ENCODE measurements around the gene TRIM38.

TRIM38 gene

GRCh38 chr6:26031595-26032339 is 69.2 kb downstream of the TRIM38 start:
- peak; percentile 88 for FAIRE-seq
- TF ChIP-seq POLR2A (IDR thresholded peaks at IDR 0.05; ENCODE audit: low read depth, low read length): peak; percentile 97
- TF ChIP-seq POLR2AphosphoS5 (IDR thresholded peaks at IDR 0.05; ENCODE audit: low read depth, low read length): peak; percentile 99
- TF ChIP-seq TAF1 (IDR thresholded peaks at IDR 0.05; ENCODE audit: borderline replicate concordance, low read depth, low read length): peak; percentile 57; the same call in 1 of the 2 replicates
- DNase-seq (ENCODE audit: insufficient read length): peak; percentile 61

DNA sequence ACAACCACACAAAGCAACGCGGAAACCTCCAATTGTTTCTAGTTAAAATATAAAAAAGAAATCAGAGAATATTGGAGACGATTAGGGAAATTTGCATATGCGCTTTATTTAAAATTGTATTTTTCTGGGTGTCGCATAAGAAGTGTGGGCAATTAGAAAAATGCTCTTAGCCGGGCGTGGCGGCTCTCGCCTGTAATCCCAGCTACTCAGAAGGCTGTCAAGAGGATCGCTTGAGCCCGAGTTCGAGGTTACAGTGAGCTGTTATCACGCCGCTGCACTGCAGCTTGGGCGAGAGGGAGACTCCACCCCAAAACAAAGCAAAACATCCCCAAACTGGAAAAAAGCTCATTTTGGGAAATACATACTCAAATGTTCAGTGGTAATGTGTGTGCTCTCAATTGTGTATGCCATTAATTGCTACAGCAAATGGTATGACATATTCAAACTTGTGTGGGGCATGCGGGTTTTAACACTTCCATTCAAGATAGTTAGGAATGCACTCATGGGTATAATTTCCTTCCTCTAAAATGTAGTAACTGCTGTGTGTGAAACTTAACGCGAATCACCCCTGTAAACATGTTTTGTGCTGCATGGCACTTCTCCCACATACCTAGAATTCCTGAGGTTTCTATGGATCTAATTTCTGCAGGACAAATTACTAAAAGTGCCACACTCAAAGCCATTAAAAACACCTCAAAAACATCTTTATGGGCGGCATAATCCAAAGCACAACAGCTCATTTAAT is 69.9 kb downstream of the TRIM38 start:
- DNase-seq (ENCODE audit: insufficient read length) (no peak), FAIRE-seq (no peak)
- TF ChIP-seq POLR2A (IDR thresholded peaks at IDR 0.05; ENCODE audit: low read depth, low read length): no peak
- TF ChIP-seq TAF1 (IDR thresholded peaks at IDR 0.05; ENCODE audit: borderline replicate concordance, low read depth, low read length): no peak
- no peak for TF ChIP-seq POLR2AphosphoS5 (IDR thresholded peaks at IDR 0.05; ENCODE audit: low read depth, low read length)

DNA sequence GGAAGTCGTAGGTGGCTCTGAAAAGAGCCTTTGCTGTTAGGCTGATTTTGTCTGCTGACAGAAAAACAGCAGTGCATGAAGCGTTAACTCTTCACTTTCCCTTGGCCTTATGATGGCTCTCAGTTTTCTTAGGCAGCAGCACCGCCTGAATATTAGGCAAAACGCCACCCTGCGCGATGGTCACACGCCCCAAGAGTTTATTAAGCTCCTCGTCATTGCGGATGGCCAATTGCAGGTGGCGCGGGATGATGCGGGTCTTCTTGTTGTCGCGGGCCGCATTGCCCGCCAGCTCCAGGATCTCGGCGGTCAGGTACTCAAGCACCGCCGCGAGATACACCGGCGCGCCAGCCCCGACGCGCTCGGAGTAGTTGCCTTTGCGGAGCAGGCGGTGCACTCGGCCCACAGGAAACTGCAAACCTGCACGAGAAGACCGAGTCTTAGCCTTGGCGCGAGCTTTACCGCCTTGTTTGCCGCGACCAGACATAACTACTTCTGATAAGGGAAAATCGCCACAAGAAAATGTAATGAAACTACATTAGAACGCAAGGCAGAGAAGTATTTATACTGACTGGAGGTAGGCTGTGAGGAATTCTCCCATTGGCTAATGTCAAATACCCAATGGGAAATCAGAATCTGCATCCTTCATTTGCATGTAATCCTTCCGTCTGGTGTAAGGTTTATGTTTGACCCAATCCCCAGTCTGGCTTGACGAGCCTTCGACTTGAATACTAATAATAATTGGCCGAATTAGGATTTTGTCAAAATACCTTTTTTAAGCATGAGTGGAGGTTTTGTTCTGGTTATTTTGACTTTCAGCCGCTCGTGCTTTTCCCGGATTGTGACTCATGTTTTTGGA is 70.7 kb downstream of the TRIM38 start:
- peak; percentile 89 for TF ChIP-seq POLR2A (IDR thresholded peaks at IDR 0.05; ENCODE audit: low read depth, low read length)
- TF ChIP-seq POLR2AphosphoS5 (IDR thresholded peaks at IDR 0.05; ENCODE audit: low read depth, low read length): peak; percentile 92
- TF ChIP-seq TAF1 (IDR thresholded peaks at IDR 0.05; ENCODE audit: borderline replicate concordance, low read depth, low read length): no peak
- FAIRE-seq (peak; percentile 89), DNase-seq (ENCODE audit: insufficient read length) (no peak)

GRCh38 chr6:26033941-26034354 is 71.3 kb downstream of the TRIM38 start:
- DNase-seq (ENCODE audit: insufficient read length) (no peak), FAIRE-seq (no peak)
- TF ChIP-seq POLR2AphosphoS5 (IDR thresholded peaks at IDR 0.05; ENCODE audit: low read depth, low read length): no peak
- TF ChIP-seq POLR2A (IDR thresholded peaks at IDR 0.05; ENCODE audit: low read depth, low read length): no peak

GRCh38 chr6:26034905-26035304 is 72.3 kb downstream of the TRIM38 start:
- no peak for DNase-seq (ENCODE audit: insufficient read length)
- no peak for TF ChIP-seq POLR2A (IDR thresholded peaks at IDR 0.05; ENCODE audit: low read depth, low read length)
- FAIRE-seq: no peak
